Brain microvascular endothelial cell (primary cell): ENCODE measurements around the gene SCNN1B.

Source experiments
- DNase-seq: peaks from one replicate; pipeline ENCODE4 v3.0.0-alpha.2; 2020
- H3K27ac ChIP-seq: fragments of 250-450 bp; sonication (Bioruptor Pico); 2 replicates; pipeline ENCODE4 v1.5.1; 2020; ENCODE audit warnings: mild to moderate bottlenecking, moderate library complexity
- H3K27me3 ChIP-seq: fragments of 250-450 bp; sonication (Bioruptor Pico); replicated peaks from 2 replicates; pipeline ENCODE4 v1.5.1; 2020; ENCODE audit warnings: mild to moderate bottlenecking
- H3K36me3 ChIP-seq: fragments of 250-450 bp; sonication (Bioruptor Pico); replicated peaks from 2 replicates; pipeline ENCODE4 v1.5.1; 2020; ENCODE audit warnings: mild to moderate bottlenecking
- H3K4me3 ChIP-seq: 2 replicates; pipeline ENCODE4 v1.5.1; 2011; ENCODE audit warnings: low read depth, mild to moderate bottlenecking, control low read depth, low read length, moderate library complexity
- CTCF ChIP-seq: IDR thresholded peaks from 2 replicates; pipeline ENCODE4 v1.5.1; 2011; ENCODE audit warnings: low read depth, mild to moderate bottlenecking, moderate library complexity, low read length, control low read depth, inconsistent platforms; ENCODE audit errors: missing control alignments
- in situ Hi-C: cut with HindIII; loops from 2 replicates; pipeline ENCODE4 v1.10.0; 2017; ENCODE audit warnings: low sequenced_read_pairs, low pct_ligation_motif_present

SCNN1B gene

GRCh38 chr16:23334457-23334853 lies 32.4 kb downstream of the SCNN1B start:
- Histone ChIP-seq H3K27me3 (no peaks in the 10 kb centered on the region), H3K27ac (no peak overlapping the region), H3K36me3 (no peaks in the 10 kb centered on the region), H3K4me3 (no peak overlapping the region)
- no peak for TF ChIP-seq CTCF
- no peak for DNase-seq
- in situ Hi-C loops: no loop called here

GRCh38 chr16:23334950-23335349 lies 32.8 kb downstream of the SCNN1B start:
- Histone ChIP-seq H3K27me3 (no peaks in the 10 kb centered on the region), H3K4me3 (no peak overlapping the region), H3K36me3 (no peaks in the 10 kb centered on the region), H3K27ac (no peak overlapping the region)
- in situ Hi-C loops: no loop called here
- TF ChIP-seq CTCF: no peak
- no peak for DNase-seq

GRCh38 chr16:23337836-23338550 lies 35.9 kb downstream of the SCNN1B start:
- Histone ChIP-seq H3K27me3 (no peaks in the 10 kb centered on the region), H3K27ac (no peak overlapping the region), H3K36me3 (no peaks in the 10 kb centered on the region), H3K4me3 (no peak overlapping the region)
- DNase-seq: no peak
- in situ Hi-C loops: no loop called here
- TF ChIP-seq CTCF: no peak

- Histone ChIP-seq H3K36me3 (no peaks in the 10 kb centered on the region), H3K27me3 (no peaks in the 10 kb centered on the region), H3K27ac (no peak overlapping the region), H3K4me3 (no peak overlapping the region)
- no peak for TF ChIP-seq CTCF
- DNase-seq: no peak
- in situ Hi-C loops: no loop called here
Observed at GRCh38 chr16:23339787-23340186, 37.7 kb downstream of the SCNN1B start.

- Histone ChIP-seq H3K27me3 (no peaks in the 10 kb centered on the region), H3K36me3 (no peaks in the 10 kb centered on the region), H3K4me3 (no peak overlapping the region), H3K27ac (no peak overlapping the region)
- TF ChIP-seq CTCF: no peak
- in situ Hi-C loops: no loop called here
- DNase-seq: no peak
Observed at GRCh38 chr16:23342083-23342640, 40.1 kb downstream of the SCNN1B start.
